WERI-Rb-1 (cell line): Measurements from ENCODE around the gene NPIPB6.
"Not testable (repeated sequence)": the region's sequence is repeated elsewhere in the genome, so short reads cannot be mapped to it uniquely, and the experiment has no call there.

Experiments
- DNase-seq: peaks from one replicate; pipeline ENCODE4 v3.0.0-alpha.2; 2020
- H3K27ac ChIP-seq: fragments of 250-450 bp; sonication (Bioruptor Pico); 2 replicates; pipeline ENCODE4 v1.5.1; 2020; ENCODE audit warnings: mild to moderate bottlenecking, moderate library complexity
- H3K27me3 ChIP-seq: fragments of 250-450 bp; sonication (Bioruptor Pico); 2 replicates; pipeline ENCODE4 v1.5.1; 2021; ENCODE audit warnings: mild to moderate bottlenecking, low read depth, moderate library complexity; ENCODE audit not compliant: insufficient read depth, severe bottlenecking
- H3K36me3 ChIP-seq: fragments of 250-450 bp; sonication (Bioruptor Pico); 2 replicates; pipeline ENCODE4 v1.5.1; 2020; ENCODE audit warnings: mild to moderate bottlenecking, moderate library complexity
- H3K4me3 ChIP-seq: 2 replicates; pipeline ENCODE4 v1.5.1; 2011; ENCODE audit warnings: low read depth, mild to moderate bottlenecking, control low read depth, low read length
- H3K9me3 ChIP-seq: fragments of 250-450 bp; sonication (Bioruptor Pico); 2 replicates; pipeline ENCODE4 v1.5.1; 2021; ENCODE audit warnings: mild to moderate bottlenecking, moderate library complexity; ENCODE audit not compliant: severe bottlenecking
- CTCF ChIP-seq: IDR thresholded peaks from 2 replicates; pipeline ENCODE4 v1.5.1; 2011; ENCODE audit warnings: low read depth, mild to moderate bottlenecking, control low read depth, inconsistent platforms, low read length

Gene NPIPB6

GRCh38 chr16:28335678-28336077, 27.6 kb downstream of the NPIPB6 start:
- H3K36me3 ChIP-seq, H3K27ac ChIP-seq, DNase-seq, H3K27me3 ChIP-seq, H3K9me3 ChIP-seq, H3K4me3 ChIP-seq: not testable (repeated sequence)

GRCh38 chr16:28332632-28333031, 30.7 kb downstream of the NPIPB6 start:
- H3K4me3 ChIP-seq, H3K27me3 ChIP-seq, H3K9me3 ChIP-seq, DNase-seq, H3K36me3 ChIP-seq, H3K27ac ChIP-seq: not testable (repeated sequence)

- H3K4me3 ChIP-seq, DNase-seq, H3K27ac ChIP-seq, H3K36me3 ChIP-seq, H3K9me3 ChIP-seq, H3K27me3 ChIP-seq: not testable (repeated sequence)
Measured at GRCh38 chr16:28330981-28331380, 32.3 kb downstream of the NPIPB6 start.

- H3K36me3 ChIP-seq, H3K27ac ChIP-seq, H3K4me3 ChIP-seq, H3K9me3 ChIP-seq, H3K27me3 ChIP-seq, DNase-seq: not testable (repeated sequence)
Measured at GRCh38 chr16:28330232-28330631, 33.1 kb downstream of the NPIPB6 start.

- Histone ChIP-seq H3K9me3 (no peaks in the 10 kb centered on the region), H3K4me3 (no peak overlapping the region), H3K36me3 (no peaks in the 10 kb centered on the region; the same call in 1 of the 2 replicates), H3K27ac (no peak overlapping the region), H3K27me3 (no peaks in the 10 kb centered on the region)
- peak; percentile 95 for TF ChIP-seq CTCF
- DNase-seq = peak; percentile 72
Measured at GRCh38 chr16:28326881-28327610, 36.3 kb downstream of the NPIPB6 start.

- no peak for TF ChIP-seq CTCF
Measured at GRCh38 chr16:28324887-28325279, 38.4 kb downstream of the NPIPB6 start.

GRCh38 chr16:28324235-28324886, 38.9 kb downstream of the NPIPB6 start:
- no peaks in the 10 kb centered on the region for H3K9me3 ChIP-seq
- H3K27ac ChIP-seq = no peak overlapping the region
- H3K27me3 ChIP-seq = no peaks in the 10 kb centered on the region
- DNase-seq = no peak
- H3K36me3 ChIP-seq = peaks cover 3% of the 10 kb centered on the region; the same call in 1 of the 2 replicates
- H3K4me3 ChIP-seq = no peak overlapping the region
- TF ChIP-seq CTCF = no peak

More at GRCh38 chr16:28324887-28325279, 38.4 kb downstream of the NPIPB6 start:
- no peak overlapping the region for H3K4me3 ChIP-seq
- H3K36me3 ChIP-seq = no peaks in the 10 kb centered on the region; the same call in 1 of the 2 replicates
- H3K27ac ChIP-seq = no peak overlapping the region
- H3K9me3 ChIP-seq = no peaks in the 10 kb centered on the region
- no peaks in the 10 kb centered on the region for H3K27me3 ChIP-seq
- no peak for DNase-seq
